GM12801 (cell line): Measurements from ENCODE around the gene AKT1.

Source experiments
- TF ChIP-seq, protein P1 (sequence below): IDR thresholded peaks from one replicate; pipeline ENCODE4 v1.5.1; 2011; ENCODE audit warnings: control low read depth; ENCODE audit not compliant: insufficient read length; ENCODE audit errors: extremely low read depth

Gene AKT1

DNA sequence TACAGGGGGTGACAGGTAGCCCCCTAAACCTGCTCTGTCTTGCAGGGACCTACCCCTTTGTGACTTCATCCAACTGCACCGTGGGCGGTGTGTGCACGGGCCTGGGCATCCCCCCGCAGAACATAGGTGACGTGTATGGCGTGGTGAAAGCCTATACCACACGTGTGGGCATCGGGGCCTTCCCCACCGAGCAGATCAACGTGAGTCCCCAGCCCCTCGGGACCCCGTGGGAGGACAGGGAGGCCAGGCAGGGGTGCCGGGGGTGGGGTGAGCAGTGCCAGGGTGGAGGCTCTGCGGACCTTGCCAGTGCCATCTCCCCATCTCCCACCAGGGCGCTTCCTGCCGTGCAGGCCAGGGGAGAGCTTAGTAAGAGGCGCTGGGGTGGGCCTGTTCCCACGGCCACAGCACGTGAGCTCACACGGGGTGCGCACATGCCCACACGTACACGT, 53.7 kb downstream of the AKT1 start:
- TF ChIP-seq, protein P1, sequence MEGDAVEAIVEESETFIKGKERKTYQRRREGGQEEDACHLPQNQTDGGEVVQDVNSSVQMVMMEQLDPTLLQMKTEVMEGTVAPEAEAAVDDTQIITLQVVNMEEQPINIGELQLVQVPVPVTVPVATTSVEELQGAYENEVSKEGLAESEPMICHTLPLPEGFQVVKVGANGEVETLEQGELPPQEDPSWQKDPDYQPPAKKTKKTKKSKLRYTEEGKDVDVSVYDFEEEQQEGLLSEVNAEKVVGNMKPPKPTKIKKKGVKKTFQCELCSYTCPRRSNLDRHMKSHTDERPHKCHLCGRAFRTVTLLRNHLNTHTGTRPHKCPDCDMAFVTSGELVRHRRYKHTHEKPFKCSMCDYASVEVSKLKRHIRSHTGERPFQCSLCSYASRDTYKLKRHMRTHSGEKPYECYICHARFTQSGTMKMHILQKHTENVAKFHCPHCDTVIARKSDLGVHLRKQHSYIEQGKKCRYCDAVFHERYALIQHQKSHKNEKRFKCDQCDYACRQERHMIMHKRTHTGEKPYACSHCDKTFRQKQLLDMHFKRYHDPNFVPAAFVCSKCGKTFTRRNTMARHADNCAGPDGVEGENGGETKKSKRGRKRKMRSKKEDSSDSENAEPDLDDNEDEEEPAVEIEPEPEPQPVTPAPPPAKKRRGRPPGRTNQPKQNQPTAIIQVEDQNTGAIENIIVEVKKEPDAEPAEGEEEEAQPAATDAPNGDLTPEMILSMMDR, result no peak

DNA sequence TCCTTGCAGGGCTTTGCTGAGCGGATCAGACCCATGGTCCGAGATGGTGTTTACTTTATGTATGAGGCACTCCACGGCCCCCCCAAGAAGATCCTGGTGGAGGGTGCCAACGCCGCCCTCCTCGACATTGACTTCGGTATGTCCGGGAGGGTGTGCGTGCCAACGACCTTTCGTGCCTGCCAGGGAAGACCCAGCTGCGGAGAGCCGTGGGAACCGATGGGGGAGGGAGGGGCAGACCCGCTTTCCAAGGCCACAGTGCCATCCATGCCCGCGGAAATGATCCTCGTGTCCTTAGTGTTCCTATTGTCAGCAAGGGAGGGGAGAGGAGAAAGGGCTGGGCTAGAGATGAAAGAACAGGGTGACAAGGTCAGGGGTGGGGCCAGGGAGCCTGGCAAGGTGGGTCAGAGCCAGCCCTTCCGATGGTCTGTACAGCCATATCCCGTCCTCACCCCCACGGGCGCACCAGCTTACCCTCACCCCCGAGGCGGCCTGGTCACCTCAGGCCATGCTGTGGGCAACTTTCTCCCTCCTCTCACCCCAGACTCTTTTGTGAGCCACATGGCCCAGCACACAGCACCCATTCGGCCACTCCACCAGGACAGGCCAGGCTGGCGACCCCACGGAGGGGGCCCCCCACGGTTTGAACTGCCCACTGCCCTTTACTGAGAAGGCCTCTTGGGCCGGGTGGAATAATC, 54.3 kb downstream of the AKT1 start:
- TF ChIP-seq, protein P1, result no peak

DNA sequence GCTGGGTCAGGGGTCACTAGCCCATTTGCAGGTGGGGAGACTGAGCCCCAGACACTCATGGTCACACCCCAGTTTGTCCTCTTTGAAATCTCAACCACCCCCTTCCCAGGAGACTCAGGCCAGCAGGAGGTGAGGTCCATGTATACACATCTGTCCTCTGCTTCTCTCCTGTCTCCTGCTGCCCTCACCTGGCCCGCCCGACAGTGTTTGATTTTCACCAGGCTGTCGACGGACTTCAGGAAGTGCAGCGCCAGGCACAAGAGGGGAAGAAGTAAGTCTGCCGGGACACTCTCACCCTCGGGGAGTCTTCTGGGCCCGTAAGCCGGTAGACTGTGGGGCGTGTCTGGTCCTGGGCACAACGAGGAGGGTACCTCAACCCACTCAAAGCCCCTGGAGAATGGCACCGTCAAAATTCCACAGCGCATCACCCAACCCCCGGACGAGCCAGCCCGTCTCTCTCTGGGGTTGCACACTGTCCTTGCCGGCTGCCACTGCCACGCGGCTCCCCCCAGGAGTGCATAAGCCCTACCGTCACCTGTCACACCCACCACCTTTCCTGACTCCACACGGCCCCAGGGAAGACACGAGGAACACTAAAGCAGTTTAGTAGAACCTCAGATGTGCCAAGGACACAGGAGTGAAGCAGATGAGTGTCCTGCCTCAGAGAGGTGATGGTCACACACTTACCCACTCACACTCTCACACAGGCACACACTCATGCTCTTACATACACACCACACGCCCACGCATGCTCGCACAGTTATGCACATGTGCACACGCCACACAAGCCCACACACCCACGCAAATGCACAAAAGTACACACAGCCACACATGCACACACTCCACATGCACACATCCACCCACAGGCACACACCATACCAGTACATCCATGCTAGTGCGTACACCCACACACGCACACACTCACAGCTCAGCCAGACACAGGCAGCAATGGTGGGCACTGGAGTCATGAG, 55.7 kb downstream of the AKT1 start:
- TF ChIP-seq, protein P1, result no peak

GRCh38 chr14:104739026-104739425, 56.5 kb downstream of the AKT1 start:
- TF ChIP-seq, protein P1, result no peak

DNA sequence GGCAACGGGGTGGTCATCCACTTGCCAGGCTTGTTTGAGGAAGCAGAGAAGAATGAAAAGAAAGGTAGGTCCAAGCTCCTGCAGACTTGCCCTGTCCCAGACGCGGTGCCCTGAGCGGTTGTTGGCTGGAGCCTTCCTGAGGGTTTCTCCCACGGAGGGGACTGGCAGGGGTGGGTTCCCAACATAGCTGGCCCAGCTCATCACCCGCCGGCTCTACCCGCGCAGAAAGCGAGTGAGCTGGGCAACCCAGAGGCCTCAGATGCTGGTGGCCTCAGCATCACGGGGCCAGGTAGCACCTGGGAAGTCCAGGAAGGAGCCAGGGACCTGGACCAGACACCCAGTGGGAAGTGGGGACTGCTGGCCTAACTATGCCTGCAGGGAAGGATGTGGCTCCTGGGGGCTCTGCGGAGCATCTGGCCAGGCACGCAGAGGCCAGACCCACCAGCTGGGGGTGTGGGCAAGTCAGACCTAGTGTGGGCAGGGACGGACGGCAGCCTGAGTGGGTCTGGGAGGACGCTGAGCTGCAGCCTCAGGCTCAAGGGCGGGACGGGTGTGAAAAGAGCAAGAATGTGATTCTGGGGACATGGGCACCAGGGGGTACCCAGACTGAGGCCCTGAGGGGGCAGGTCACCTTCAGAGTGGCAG, 57.1 kb downstream of the AKT1 start:
- TF ChIP-seq, protein P1, result no peak

- TF ChIP-seq, protein P1, result no peak
Observed at GRCh38 chr14:104735830-104736642, 59.5 kb downstream of the AKT1 start.
